GM20000 (cell line): ENCODE results near the gene ATG16L1.

Source experiments
- DNase-seq: peaks from one replicate; pipeline ENCODE4 v3.0.0; 2012; ENCODE audit warnings: low spot score
- CTCF ChIP-seq: IDR thresholded peaks from 2 replicates; pipeline ENCODE4 v1.5.1; 2012; ENCODE audit warnings: mild to moderate bottlenecking, control low read depth; ENCODE audit errors: extremely low read depth, missing control alignments

The ATG16L1 gene

GRCh38 chr2:233209533-233210171 lies 41.8 kb upstream of the ATG16L1 start:
- no peak for DNase-seq
- no peak for TF ChIP-seq CTCF

- TF ChIP-seq CTCF = no peak
- DNase-seq = no peak
Observed at GRCh38 chr2:233210281-233210680, 41.2 kb upstream of the ATG16L1 start.

- TF ChIP-seq CTCF = no peak
- no peak for DNase-seq
Observed at GRCh38 chr2:233210843-233211547, 40.5 kb upstream of the ATG16L1 start.

- no peak for TF ChIP-seq CTCF
- DNase-seq = no peak
Observed at GRCh38 chr2:233211548-233211895, 40.0 kb upstream of the ATG16L1 start.

GRCh38 chr2:233213011-233213410 lies 38.5 kb upstream of the ATG16L1 start:
- no peak for DNase-seq
- no peak for TF ChIP-seq CTCF

- no peak for DNase-seq
- TF ChIP-seq CTCF = no peak
Observed at GRCh38 chr2:233213975-233214374, 37.5 kb upstream of the ATG16L1 start.

- no peak for DNase-seq
- TF ChIP-seq CTCF = no peak
Observed at GRCh38 chr2:233217892-233218377, 33.5 kb upstream of the ATG16L1 start.
